Astrocyte (in vitro differentiated cells and primary cell): ENCODE data around the gene USP21. TPM values are rescaled to one million over a fixed set of nuclear protein-coding genes. Genes with fewer than 3 reads are reported as not detected.

Experiments
- DNase-seq: peaks from one replicate; pipeline ENCODE4 v3.0.0-alpha.2; 2010; ENCODE audit warnings: low read depth
- FAIRE-seq: peaks from 2 replicates; lab custom pipeline; 2011; peaks lifted over from hg19 to GRCh38; lab: Jason Lieb, UNC
- H2AFZ ChIP-seq: 2 replicates; pipeline ENCODE4 v1.6.0; 2012; ENCODE audit warnings: low read depth, low read length, inconsistent platforms
- H3K27ac ChIP-seq: 2 replicates; pipeline ENCODE4 v1.5.1; 2011; ENCODE audit warnings: low read depth, low read length, inconsistent platforms
- H3K27me3 ChIP-seq: 2 replicates; pipeline ENCODE4 v1.6.0; 2011; ENCODE audit warnings: low read length, inconsistent platforms; ENCODE audit not compliant: insufficient read depth
- H3K36me3 ChIP-seq: 2 replicates; pipeline ENCODE4 v1.5.1; 2011; ENCODE audit warnings: low read length, inconsistent platforms; ENCODE audit not compliant: insufficient read depth
- H3K4me1 ChIP-seq: 2 replicates; pipeline ENCODE4 v1.5.1; 2011; ENCODE audit warnings: low read length, inconsistent platforms; ENCODE audit not compliant: insufficient read depth
- H3K4me2 ChIP-seq: 2 replicates; pipeline ENCODE4 v1.6.0; 2012; ENCODE audit warnings: low read length, inconsistent platforms
- H3K4me3 ChIP-seq: 2 replicates; pipeline ENCODE4 v1.5.1; 2011; ENCODE audit warnings: low read depth, mild to moderate bottlenecking, low read length, inconsistent platforms; ENCODE audit not compliant: insufficient read depth
- H3K79me2 ChIP-seq: 2 replicates; pipeline ENCODE4 v1.6.0; 2012; ENCODE audit warnings: mild to moderate bottlenecking, low read length, inconsistent platforms; ENCODE audit not compliant: insufficient read depth
- H3K9ac ChIP-seq: 2 replicates; pipeline ENCODE4 v1.6.0; 2012; ENCODE audit warnings: mild to moderate bottlenecking, low read length, inconsistent platforms
- H3K9me3 ChIP-seq: 2 replicates; pipeline ENCODE4 v1.5.1; 2012; ENCODE audit warnings: low read depth, mild to moderate bottlenecking, low read length, inconsistent platforms; ENCODE audit not compliant: insufficient read depth
- H4K20me1 ChIP-seq: 2 replicates; pipeline ENCODE4 v1.6.0; 2012; ENCODE audit warnings: low read length, inconsistent platforms; ENCODE audit not compliant: insufficient read depth
- H3K27ac Mint-ChIP-seq: one replicate; pipeline ENCODE4 v1.8.0; 2021; ENCODE audit warnings: mild to moderate bottlenecking, mixed read lengths; ENCODE audit not compliant: unreplicated experiment
- H3K27me3 Mint-ChIP-seq: one replicate; pipeline ENCODE4 v1.8.0; 2021; ENCODE audit warnings: low read depth, mixed read lengths; ENCODE audit not compliant: unreplicated experiment
- H3K36me3 Mint-ChIP-seq: one replicate; pipeline ENCODE4 v1.8.0; 2021; ENCODE audit warnings: low read depth, mixed read lengths; ENCODE audit not compliant: unreplicated experiment
- H3K4me1 Mint-ChIP-seq: one replicate; pipeline ENCODE4 v1.8.0; 2021; ENCODE audit warnings: low read depth, mixed read lengths; ENCODE audit not compliant: unreplicated experiment
- H3K4me3 Mint-ChIP-seq: one replicate; pipeline ENCODE4 v1.8.0; 2021; ENCODE audit warnings: mild to moderate bottlenecking, moderate library complexity, mixed read lengths; ENCODE audit not compliant: unreplicated experiment
- H3K9me3 Mint-ChIP-seq: one replicate; pipeline ENCODE4 v1.8.0; 2021; ENCODE audit warnings: mild to moderate bottlenecking, mixed read lengths; ENCODE audit not compliant: unreplicated experiment
- EZH2 ChIP-seq: IDR thresholded peaks from 2 replicates; pipeline ENCODE4 v1.6.1; 2012; ENCODE audit warnings: mild to moderate bottlenecking, low read length, inconsistent platforms; ENCODE audit not compliant: insufficient read depth
- total RNA-seq: library from RNA; stranded (reverse); gene quantifications from 2 replicates; pipeline ENCODE4 v1.2.1, GENCODE V29; 2021
- TF ChIP-seq, protein P1 (sequence below): IDR thresholded peaks from 2 replicates; pipeline ENCODE4 v1.5.1; 2011; ENCODE audit warnings: low read depth, mild to moderate bottlenecking, inconsistent platforms, low read length, moderate library complexity; ENCODE audit not compliant: insufficient read depth

The USP21 gene
- total RNA-seq, 1 donor from 2014 or later, result 14.4 TPM

DNA sequence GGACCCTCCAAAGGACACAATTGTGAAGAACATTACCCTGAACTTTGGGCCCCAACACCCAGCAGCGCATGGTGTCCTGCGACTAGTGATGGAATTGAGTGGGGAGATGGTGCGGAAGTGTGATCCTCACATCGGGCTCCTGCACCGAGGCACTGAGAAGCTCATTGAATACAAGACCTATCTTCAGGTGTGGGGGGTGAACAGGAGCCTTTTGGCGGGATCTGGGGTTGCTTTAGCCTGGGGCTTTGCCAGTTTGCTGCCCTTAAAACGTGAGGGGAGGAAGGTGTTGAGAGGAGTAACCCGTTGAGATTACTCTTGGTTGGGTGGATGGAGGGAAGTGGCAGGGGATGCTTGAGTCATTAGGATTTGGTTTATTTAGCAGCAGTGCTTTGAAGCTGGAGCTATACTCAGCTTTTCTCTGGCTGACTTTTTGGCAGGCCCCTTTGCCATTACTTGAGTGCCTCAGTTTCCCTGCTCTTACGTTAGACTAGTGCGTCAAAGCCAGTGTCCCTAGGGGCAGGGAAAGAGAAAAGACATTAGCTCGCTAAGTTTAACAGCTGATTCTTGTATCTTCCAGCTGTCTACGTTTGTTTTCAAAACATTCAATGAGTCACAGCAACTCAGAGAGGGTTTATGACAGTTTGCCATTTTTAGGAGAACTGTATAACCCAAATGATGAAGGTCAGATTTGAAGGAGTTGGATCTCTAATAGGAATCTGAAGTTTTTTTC lies 47.3 kb downstream of the USP21 start:
- Mint-ChIP-seq H3K36me3 (peaks cover 10% of the 10 kb centered on the region), H3K4me3 (no peak overlapping the region), H3K4me1 (peaks cover 9% of the 10 kb centered on the region), H3K27ac (no peak overlapping the region), H3K27me3 (no peaks in the 10 kb centered on the region), H3K9me3 (no peaks in the 10 kb centered on the region)
- Histone ChIP-seq H3K27ac (no peak overlapping the region), H3K27me3 (no peaks in the 10 kb centered on the region), H3K9ac (no peak overlapping the region), H3K4me1 (peaks cover 17% of the 10 kb centered on the region), H3K4me2 (no peak overlapping the region), H3K9me3 (no peaks in the 10 kb centered on the region), H2AFZ (no peak overlapping the region), H3K4me3 (no peak overlapping the region), H3K79me2 (peaks cover 36% of the 10 kb centered on the region), H4K20me1 (peaks cover 21% of the 10 kb centered on the region), H3K36me3 (peaks cover 41% of the 10 kb centered on the region)
- no peak for FAIRE-seq
- TF ChIP-seq, protein P1, sequence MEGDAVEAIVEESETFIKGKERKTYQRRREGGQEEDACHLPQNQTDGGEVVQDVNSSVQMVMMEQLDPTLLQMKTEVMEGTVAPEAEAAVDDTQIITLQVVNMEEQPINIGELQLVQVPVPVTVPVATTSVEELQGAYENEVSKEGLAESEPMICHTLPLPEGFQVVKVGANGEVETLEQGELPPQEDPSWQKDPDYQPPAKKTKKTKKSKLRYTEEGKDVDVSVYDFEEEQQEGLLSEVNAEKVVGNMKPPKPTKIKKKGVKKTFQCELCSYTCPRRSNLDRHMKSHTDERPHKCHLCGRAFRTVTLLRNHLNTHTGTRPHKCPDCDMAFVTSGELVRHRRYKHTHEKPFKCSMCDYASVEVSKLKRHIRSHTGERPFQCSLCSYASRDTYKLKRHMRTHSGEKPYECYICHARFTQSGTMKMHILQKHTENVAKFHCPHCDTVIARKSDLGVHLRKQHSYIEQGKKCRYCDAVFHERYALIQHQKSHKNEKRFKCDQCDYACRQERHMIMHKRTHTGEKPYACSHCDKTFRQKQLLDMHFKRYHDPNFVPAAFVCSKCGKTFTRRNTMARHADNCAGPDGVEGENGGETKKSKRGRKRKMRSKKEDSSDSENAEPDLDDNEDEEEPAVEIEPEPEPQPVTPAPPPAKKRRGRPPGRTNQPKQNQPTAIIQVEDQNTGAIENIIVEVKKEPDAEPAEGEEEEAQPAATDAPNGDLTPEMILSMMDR, result no peak
- no peak for TF ChIP-seq EZH2
- no peak for DNase-seq

GRCh38 chr1:161207173-161207572 lies 47.9 kb downstream of the USP21 start:
- Histone ChIP-seq H3K9me3 (no peaks in the 10 kb centered on the region), H3K27ac (no peak overlapping the region), H3K9ac (no peak overlapping the region), H3K36me3 (peaks cover 43% of the 10 kb centered on the region), H3K27me3 (no peaks in the 10 kb centered on the region), H3K4me2 (no peak overlapping the region), H2AFZ (no peak overlapping the region), H3K79me2 (peaks cover 35% of the 10 kb centered on the region), H3K4me3 (no peak overlapping the region), H3K4me1 (peaks cover 13% of the 10 kb centered on the region), H4K20me1 (peaks cover 21% of the 10 kb centered on the region)
- H3K4me3 Mint-ChIP-seq, result no peak overlapping the region
- H3K36me3 Mint-ChIP-seq, result peaks cover 16% of the 10 kb centered on the region
- no peak for DNase-seq
- H3K27me3 Mint-ChIP-seq, result no peaks in the 10 kb centered on the region
- TF ChIP-seq, protein P1, result no peak
- no peak for TF ChIP-seq EZH2
- no peak overlapping the region for H3K27ac Mint-ChIP-seq
- H3K9me3 Mint-ChIP-seq, result no peaks in the 10 kb centered on the region
- no peak for FAIRE-seq
- peaks cover 7% of the 10 kb centered on the region for H3K4me1 Mint-ChIP-seq

- H2AFZ ChIP-seq, result no peak overlapping the region
- FAIRE-seq, result no peak
- Mint-ChIP-seq H3K27me3 (no peaks in the 10 kb centered on the region), H3K4me3 (no peak overlapping the region), H3K36me3 (peaks cover 30% of the 10 kb centered on the region), H3K4me1 (peaks cover 7% of the 10 kb centered on the region), H3K27ac (peak overlapping the region; percentile 10), H3K9me3 (no peaks in the 10 kb centered on the region)
- no peak for TF ChIP-seq EZH2
- TF ChIP-seq, protein P1, result peak; percentile 92
- no peaks in the 10 kb centered on the region for H3K27me3 ChIP-seq
- H3K9me3 ChIP-seq, result no peaks in the 10 kb centered on the region
- no peak overlapping the region for H3K9ac ChIP-seq
- H3K27ac ChIP-seq, result no peak overlapping the region
- peaks cover 47% of the 10 kb centered on the region for H3K36me3 ChIP-seq
- H3K4me1 ChIP-seq, result peaks cover 6% of the 10 kb centered on the region
- peaks cover 21% of the 10 kb centered on the region for H4K20me1 ChIP-seq
- H3K4me3 ChIP-seq, result no peak overlapping the region
- peak; percentile 38 for DNase-seq
- peaks cover 10% of the 10 kb centered on the region for H3K79me2 ChIP-seq
- no peak overlapping the region for H3K4me2 ChIP-seq
Measured at GRCh38 chr1:161209790-161210409, 50.6 kb downstream of the USP21 start.
